ENCODE results near the gene HNF1B. TPM values are rescaled to one million over a fixed set of nuclear protein-coding genes. Genes with fewer than 3 reads are reported as not detected.

The HNF1B gene
- polyA plus RNA-seq, 1 of the 3 experiments (the other 2 are of a cell fraction) = not detected

GRCh38 chr17:37717627-37718323 lies 27.1 kb downstream of the HNF1B start:
- no peak for DNase-seq
- peaks cover 0 to 11% of the 10 kb centered on the region in 2 experiments; a peak in 3 of 4 replicates for H3K4me1 ChIP-seq (ENCODE audit: control insufficient read depth in 1 of 2, insufficient read depth in 2 of 2, low read depth in 1 of 2, low read length in 1 of 2)
- H4K20me1 ChIP-seq (ENCODE audit: insufficient read depth) = no peaks in the 10 kb centered on the region
- H3K36me3 ChIP-seq (replicated peaks in 1 of 2; ENCODE audit: control insufficient read depth in 1 of 2, insufficient read depth in 2 of 2, low read length in 1 of 2) = no peaks in the 10 kb centered on the region
- H3F3A ChIP-seq (replicated peaks; ENCODE audit: insufficient read depth) = peaks cover 6% of the 10 kb centered on the region
- TF ChIP-seq CHD2 (IDR thresholded peaks at IDR 0.05; ENCODE audit: low read length, partially characterized antibody) = no peak
- TF ChIP-seq SMC3 (IDR thresholded peaks at IDR 0.05; ENCODE audit: low read depth, low read length) = no peak
- TF ChIP-seq MXI1 (IDR thresholded peaks at IDR 0.05; ENCODE audit: low read depth, low read length) = no peak
- no peak for TF ChIP-seq FOXJ3 (CRISPR knock-in tag; IDR thresholded peaks at IDR 0.05)
- no peak for TF ChIP-seq CTCF (IDR thresholded peaks at IDR 0.05)
- no peak for TF ChIP-seq RXRA (IDR thresholded peaks at IDR 0.05; ENCODE audit: borderline replicate concordance, low read depth)
- no peak for TF ChIP-seq ZBTB33 (IDR thresholded peaks at IDR 0.05; ENCODE audit: borderline replicate concordance, low read depth)
- TF ChIP-seq USF1 (IDR thresholded peaks at IDR 0.05; ENCODE audit: borderline replicate concordance, low read depth) = no peak
- no peak for TF ChIP-seq IRF3 (IDR thresholded peaks at IDR 0.05; ENCODE audit: low read depth, low read length)
- no peak for TF ChIP-seq FOXM1 (IDR thresholded peaks at IDR 0.05; ENCODE audit: low read depth)
- TF ChIP-seq RAD21 (IDR thresholded peaks at IDR 0.05; ENCODE audit: low read length) = no peak
- TF ChIP-seq GATA2 (CRISPR knock-in tag; IDR thresholded peaks at IDR 0.05) = no peak
- no peak for TF ChIP-seq TEAD4 (IDR thresholded peaks at IDR 0.05; ENCODE audit: borderline replicate concordance, insufficient read depth)
- TF ChIP-seq PBX3 (IDR thresholded peaks at IDR 0.05) = no peak
- no peak for TF ChIP-seq REST (IDR thresholded peaks at IDR 0.05; ENCODE audit: low read depth, low read length)
- no peak for TF ChIP-seq YY1 (IDR thresholded peaks at IDR 0.05; ENCODE audit: low read depth)
- H3K9me2 ChIP-seq = no peaks in the 10 kb centered on the region
- peak overlapping the region in 1 of 2 experiments; percentile 80; a peak in 2 of 4 replicates for H3K27ac ChIP-seq (ENCODE audit: low read depth in 2 of 2, low read length in 1 of 2)
- no peak overlapping the region for H2AFZ ChIP-seq (ENCODE audit: low read depth)
- H3K9me3 ChIP-seq = no peaks in the 10 kb centered on the region
- WGBS (ENCODE audit: low lambda C conversion rate) = 70% methylated on average over 3 of the region's 3 CpGs
- no peaks in the 10 kb centered on the region for H3K79me2 ChIP-seq (ENCODE audit: insufficient read depth)
- ChIA-PET POLR2A (no interaction called here), CTCF (no interaction called here)
- peak overlapping the region; percentile 50 for H3K9ac ChIP-seq
- H3K4me3 ChIP-seq (ENCODE audit: low read depth in 2 of 2, low read length in 1 of 2) = no peak overlapping the region
- H3K27me3 ChIP-seq (ENCODE audit: insufficient read depth) = no peaks in the 10 kb centered on the region
- H3K4me2 ChIP-seq = peak overlapping the region; percentile 49

Measured in SK-N-SH (cell line).